PC-9 (cell line): ENCODE measurements around the gene CADM2. TPM values are rescaled to one million over a fixed set of nuclear protein-coding genes. Genes with fewer than 3 reads are reported as not detected.
"Not testable (repeated sequence)": the region's sequence is repeated elsewhere in the genome, so short reads cannot be mapped to it uniquely, and the experiment has no call there.

Experiments
- Bru-seq: library from RNA; stranded (reverse); fragments of 400-500 nt; gene quantifications from one replicate; lab custom pipeline; 2021; lab: Mats Ljungman, UMichigan
- BruChase-seq, 2 experiments: library from RNA; stranded (reverse); fragments of 400-500 nt; gene quantifications; one replicate each; lab custom pipeline; 2021; lab: Mats Ljungman, UMichigan
- BruUV-seq: library from RNA; stranded (reverse); fragments of 400-500 nt; replicated peaks from 2 replicates; lab custom pipeline; 2021; lab: Mats Ljungman, UMichigan
- CTCF ChIA-PET: fragments of 300-600 bp; sonication (Branson Sonifier 250); formaldehyde crosslinking; loops from one replicate; lab custom pipeline; 2022; ENCODE audit warnings: antibody characterized with exemption; lab: Charles Lee
- POLR2A ChIA-PET: fragments of 300-600 bp; sonication (Branson Sonifier 250); formaldehyde crosslinking; loops from one replicate; lab custom pipeline; 2022; ENCODE audit warnings: antibody characterized with exemption; ENCODE audit not compliant: unreplicated experiment; lab: Charles Lee
- DNase-seq, 2 experiments: peaks; one replicate each; pipeline versions ENCODE4 v3.0.0 to v3.0.0-alpha.2; 2015 to 2022; ENCODE audit warnings: mixed read lengths in 1 of 2
- H2AFZ ChIP-seq: fragments of 200-600 bp; sonication (generic); 2 replicates; pipeline ENCODE4 v1.8.1; 2017; ENCODE audit warnings: antibody characterized with exemption
- H3F3A ChIP-seq: fragments of 200-600 bp; sonication (generic); 2 replicates; pipeline ENCODE4 v1.8.1; 2017; ENCODE audit warnings: antibody characterized with exemption, mild to moderate bottlenecking, low read depth; ENCODE audit not compliant: insufficient read depth
- H3K27ac ChIP-seq: fragments of 200-600 bp; sonication (generic); 2 replicates; pipeline ENCODE4 v1.6.1; 2016; ENCODE audit warnings: mixed run types
- H3K27me3 ChIP-seq: fragments of 200-600 bp; sonication (generic); 2 replicates; pipeline ENCODE4 v1.6.1; 2016; ENCODE audit warnings: low read depth, mixed run types; ENCODE audit not compliant: insufficient read depth
- H3K36me3 ChIP-seq: fragments of 200-600 bp; sonication (generic); 2 replicates; pipeline ENCODE4 v1.6.1; 2016; ENCODE audit warnings: low read depth, mixed run types
- H3K4me1 ChIP-seq: fragments of 200-600 bp; sonication (generic); replicated peaks from 2 replicates; pipeline ENCODE4 v1.6.1; 2016; ENCODE audit warnings: mixed run types; ENCODE audit not compliant: insufficient read depth
- H3K4me2 ChIP-seq: fragments of 200-600 bp; sonication (generic); 2 replicates; pipeline ENCODE4 v1.6.1; 2017; ENCODE audit warnings: mixed run types
- H3K4me3 ChIP-seq: fragments of 200-600 bp; sonication (generic); 2 replicates; pipeline ENCODE4 v1.6.1; 2016; ENCODE audit warnings: mixed run types
- H3K79me2 ChIP-seq: fragments of 200-600 bp; sonication (generic); 2 replicates; pipeline ENCODE4 v1.6.1; 2017; ENCODE audit warnings: low read depth, mixed run types
- H3K9me2 ChIP-seq: fragments of 200-600 bp; sonication (generic); 2 replicates; pipeline ENCODE4 v1.8.1; 2017; ENCODE audit warnings: mild to moderate bottlenecking; ENCODE audit not compliant: insufficient read depth
- H3K9me3 ChIP-seq: fragments of 200-600 bp; sonication (generic); 2 replicates; pipeline ENCODE4 v1.8.1; 2016; ENCODE audit warnings: low read depth; ENCODE audit not compliant: insufficient read depth
- H4K20me1 ChIP-seq: fragments of 200-600 bp; sonication (generic); 2 replicates; pipeline ENCODE4 v1.8.1; 2017; ENCODE audit not compliant: insufficient read depth
- EZH2 ChIP-seq: fragments of 200-600 bp; sonication (generic); IDR thresholded peaks from 2 replicates; pipeline ENCODE4 v1.8.0; 2017; ENCODE audit warnings: antibody characterized with exemption, low read depth
- intact Hi-C: fragments of 100-400 bp; cut with micrococcal nuclease; formaldehyde crosslinking; loops from one replicate; pipeline ENCODE4 v1.10.0; 2022; ENCODE audit not compliant: unreplicated experiment
- long read RNA-seq: library from polyadenylated mRNA; stranded (forward); transcript quantifications from one replicate; pipeline ENCODE4 v2.0.0, GENCODE V29; 2022
- total RNA-seq: library from RNA; stranded (reverse); gene quantifications from 2 replicates; pipeline ENCODE4 v1.2.3, GENCODE V29; 2021
- TF ChIP-seq, protein P1 (sequence below): fragments of 200-600 bp; sonication (generic); conservative IDR thresholded peaks from 2 replicates; pipeline ENCODE4 v1.6.1; 2017; ENCODE audit warnings: mixed run types, antibody characterized with exemption, mild to moderate bottlenecking, moderate library complexity

CADM2 gene
- total RNA-seq (0.59 and 0.70 TPM in 2 replicates), Bru-seq, nascent RNA (percentile 14 among the genes with signal in this experiment), BruChase-seq, experiment 1, labeled RNA remaining after a 2-hour chase (percentile 21 among the genes with signal in this experiment), BruChase-seq, experiment 2, labeled RNA remaining after a 6-hour chase (percentile 17 among the genes with signal in this experiment)
- long read RNA-seq, result 0 reads

DNA sequence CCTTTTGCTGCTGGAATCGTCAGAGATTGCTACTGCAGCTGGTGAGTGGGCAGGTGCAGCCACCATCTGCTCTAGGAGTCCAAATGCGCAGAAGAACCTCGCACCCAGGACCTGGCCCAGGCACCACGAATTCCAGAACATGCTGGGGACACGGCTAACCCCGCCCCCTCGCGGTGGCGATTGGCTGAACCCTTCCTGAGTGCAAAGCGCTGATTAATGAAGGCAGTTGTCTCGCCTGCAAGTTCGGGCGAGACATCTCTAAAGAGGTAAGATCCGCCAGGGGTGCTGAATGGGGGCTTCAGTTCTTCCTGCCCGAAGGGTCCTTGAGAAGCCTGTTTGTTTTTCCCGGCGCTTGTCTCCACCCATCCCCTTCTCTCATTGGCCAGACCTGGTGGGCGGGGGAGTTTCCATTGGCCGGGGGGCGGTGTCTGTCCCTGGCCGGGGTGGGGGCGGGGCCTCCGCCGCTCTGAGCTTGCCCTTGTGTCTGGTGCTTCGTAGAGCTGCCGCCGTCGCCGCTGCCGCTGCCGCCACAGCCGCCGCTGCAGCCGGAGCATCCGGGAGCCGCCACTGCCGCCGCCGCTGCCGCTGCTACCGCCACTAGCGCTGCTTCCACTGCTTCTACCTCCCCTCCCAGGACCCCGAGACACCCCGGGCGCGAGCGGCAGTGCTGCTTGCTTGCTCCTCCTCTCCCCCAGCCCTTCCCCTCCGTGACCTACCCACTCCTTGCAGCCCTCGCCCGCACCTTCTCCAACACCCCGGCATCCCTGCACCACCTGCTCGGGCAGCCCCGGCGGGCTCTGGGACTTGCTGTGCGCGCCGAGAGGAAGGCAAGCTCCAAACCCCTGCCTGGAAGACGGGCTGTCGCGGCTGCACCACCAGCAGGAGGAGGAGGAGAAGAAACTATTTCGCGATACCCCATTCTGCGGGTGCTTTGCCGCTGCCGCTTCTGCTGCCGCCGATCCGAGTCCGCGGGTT lies at the start of gene CADM2:
Gene CADM2 (plus strand): TSS at position 495 of the 975 bp plus-strand sequence.
- Histone ChIP-seq H3K4me2 (peak within 1 kb of the TSS; percentile 98), H3K79me2 (no peaks in the 10 kb centered on the region), H3K4me3 (peak within 1 kb of the TSS; percentile 71), H4K20me1 (no peaks in the 10 kb centered on the region), H3K9me2 (no peaks in the 10 kb centered on the region), H2AFZ (peak within 1 kb of the TSS; percentile 90), H3K9me3 (no peaks in the 10 kb centered on the region), H3K27ac (no peak within 1 kb of the TSS), H3K36me3 (no peaks in the 10 kb centered on the region), H3F3A (no peaks in the 10 kb centered on the region), H3K27me3 (peaks cover 7% of the 10 kb centered on the region; the same call in 1 of the 2 replicates), H3K4me1 (no peaks in the 10 kb centered on the region; the same call in 1 of the 2 replicates)
- CTCF ChIA-PET, result interaction anchor here (0.5 kb wide), 1 partner anchor 725 kb away, joined by 3 read pairs; no protein-coding TSS in a partner anchor
- intact Hi-C loops, result loop anchor here (5.0 kb wide), 1 partner anchor 411 kb away; no protein-coding TSS in a partner anchor
- TF ChIP-seq, protein P1, sequence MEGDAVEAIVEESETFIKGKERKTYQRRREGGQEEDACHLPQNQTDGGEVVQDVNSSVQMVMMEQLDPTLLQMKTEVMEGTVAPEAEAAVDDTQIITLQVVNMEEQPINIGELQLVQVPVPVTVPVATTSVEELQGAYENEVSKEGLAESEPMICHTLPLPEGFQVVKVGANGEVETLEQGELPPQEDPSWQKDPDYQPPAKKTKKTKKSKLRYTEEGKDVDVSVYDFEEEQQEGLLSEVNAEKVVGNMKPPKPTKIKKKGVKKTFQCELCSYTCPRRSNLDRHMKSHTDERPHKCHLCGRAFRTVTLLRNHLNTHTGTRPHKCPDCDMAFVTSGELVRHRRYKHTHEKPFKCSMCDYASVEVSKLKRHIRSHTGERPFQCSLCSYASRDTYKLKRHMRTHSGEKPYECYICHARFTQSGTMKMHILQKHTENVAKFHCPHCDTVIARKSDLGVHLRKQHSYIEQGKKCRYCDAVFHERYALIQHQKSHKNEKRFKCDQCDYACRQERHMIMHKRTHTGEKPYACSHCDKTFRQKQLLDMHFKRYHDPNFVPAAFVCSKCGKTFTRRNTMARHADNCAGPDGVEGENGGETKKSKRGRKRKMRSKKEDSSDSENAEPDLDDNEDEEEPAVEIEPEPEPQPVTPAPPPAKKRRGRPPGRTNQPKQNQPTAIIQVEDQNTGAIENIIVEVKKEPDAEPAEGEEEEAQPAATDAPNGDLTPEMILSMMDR, result peak; percentile 64
- no peak for TF ChIP-seq EZH2
- no TSS peak for BruUV-seq
- POLR2A ChIA-PET, result interaction anchor here (0.7 kb wide), 1 partner anchor 732 kb away, joined by 3 read pairs; no protein-coding TSS in a partner anchor
- DNase-seq, result peak; percentile 71 to 83

DNA sequence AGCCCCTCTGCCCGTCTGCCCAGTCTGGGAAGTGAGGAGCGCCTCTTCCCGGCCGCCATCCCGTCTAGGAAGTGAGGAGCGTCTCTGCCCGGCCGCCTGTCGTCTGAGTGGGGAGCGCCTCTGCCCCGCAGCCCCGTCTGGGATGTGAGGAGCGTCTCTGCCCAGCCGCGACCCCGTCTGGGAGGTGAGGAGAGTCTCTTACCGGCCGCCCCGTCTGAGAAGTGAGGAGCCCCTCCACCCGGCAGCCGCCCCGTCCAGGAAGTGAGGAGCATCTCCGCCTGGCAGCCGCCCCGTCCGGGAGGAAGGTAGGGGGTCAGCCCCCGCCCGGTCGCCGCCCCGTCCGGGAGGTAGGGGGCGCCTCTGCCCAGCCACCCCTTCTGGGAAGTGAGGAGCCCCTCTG lies 40.2 kb upstream of the CADM2 start:
- H3K27me3 ChIP-seq, H3K4me2 ChIP-seq, H4K20me1 ChIP-seq, BruUV-seq, H3K4me3 ChIP-seq, POLR2A ChIA-PET, H2AFZ ChIP-seq, intact Hi-C loops, H3K79me2 ChIP-seq, DNase-seq, H3K9me3 ChIP-seq, H3K27ac ChIP-seq, H3F3A ChIP-seq, CTCF ChIA-PET, H3K9me2 ChIP-seq, H3K36me3 ChIP-seq, H3K4me1 ChIP-seq: not testable (repeated sequence)

DNA sequence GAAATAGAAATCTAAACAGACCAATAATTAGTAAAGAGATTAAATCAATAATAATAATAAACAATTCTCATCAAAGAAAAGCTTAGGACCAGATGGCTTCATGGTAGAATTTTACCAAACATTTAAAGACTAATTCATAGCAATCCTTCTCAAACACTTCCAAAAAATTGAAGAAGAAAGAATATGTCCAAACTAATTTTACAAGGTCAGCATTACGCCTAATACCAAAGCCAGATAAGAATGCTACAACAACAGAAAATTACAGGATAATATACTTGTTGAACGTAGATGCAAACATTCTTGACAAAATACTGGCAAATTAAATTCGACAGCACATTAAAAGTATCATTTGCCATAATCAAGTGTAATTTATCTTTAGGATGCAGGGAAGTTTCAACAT lies 36.1 kb upstream of the CADM2 start:
- no peak for DNase-seq
- no peaks in the 10 kb centered on the region for H3F3A ChIP-seq
- BruUV-seq, result no TSS peak
- H3K27ac ChIP-seq, result no peak overlapping the region
- no peak overlapping the region for H3K4me3 ChIP-seq
- H3K4me2 ChIP-seq, result no peak overlapping the region
- no peaks in the 10 kb centered on the region for H3K36me3 ChIP-seq
- H3K9me3 ChIP-seq, result no peaks in the 10 kb centered on the region
- ChIA-PET POLR2A (no interaction called here), CTCF (no interaction called here)
- no peaks in the 10 kb centered on the region for H3K27me3 ChIP-seq
- no peak for TF ChIP-seq EZH2
- TF ChIP-seq, protein P1, result no peak
- H3K79me2 ChIP-seq, result no peaks in the 10 kb centered on the region
- no peaks in the 10 kb centered on the region for H4K20me1 ChIP-seq
- H2AFZ ChIP-seq, result no peak overlapping the region
- intact Hi-C loops, result no loop called here
- no peaks in the 10 kb centered on the region for H3K9me2 ChIP-seq
- H3K4me1 ChIP-seq, result no peaks in the 10 kb centered on the region
